SW480 (cell line): Measurements from ENCODE around the gene EPN2.
"Not testable (repeated sequence)": the region's sequence is repeated elsewhere in the genome, so short reads cannot be mapped to it uniquely, and the experiment has no call there.

Experiments used
- DNase-seq: peaks from one replicate; pipeline ENCODE4 v3.0.0-alpha.2; 2016; ENCODE audit warnings: low spot score

The EPN2 gene

DNA sequence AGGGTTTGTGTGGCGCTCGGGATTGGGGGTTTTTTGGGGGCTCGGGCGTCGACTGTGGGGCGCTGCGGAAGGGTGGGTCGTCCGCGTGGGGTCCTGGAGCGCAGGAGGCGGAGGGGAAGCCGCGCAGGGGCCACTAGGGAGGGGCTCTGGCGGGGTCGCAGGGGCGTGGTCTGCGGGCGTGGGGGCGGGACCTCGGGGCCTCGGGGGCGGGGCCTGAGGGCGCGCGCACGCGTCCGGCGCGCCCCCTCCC is at the start of gene EPN2:
Gene EPN2, plus strand, starts transcription at position 228 of the 250 bp plus-strand sequence. CDS start 45,754 bp downstream, outside the sequence.
- DNase-seq = not testable (repeated sequence)

DNA sequence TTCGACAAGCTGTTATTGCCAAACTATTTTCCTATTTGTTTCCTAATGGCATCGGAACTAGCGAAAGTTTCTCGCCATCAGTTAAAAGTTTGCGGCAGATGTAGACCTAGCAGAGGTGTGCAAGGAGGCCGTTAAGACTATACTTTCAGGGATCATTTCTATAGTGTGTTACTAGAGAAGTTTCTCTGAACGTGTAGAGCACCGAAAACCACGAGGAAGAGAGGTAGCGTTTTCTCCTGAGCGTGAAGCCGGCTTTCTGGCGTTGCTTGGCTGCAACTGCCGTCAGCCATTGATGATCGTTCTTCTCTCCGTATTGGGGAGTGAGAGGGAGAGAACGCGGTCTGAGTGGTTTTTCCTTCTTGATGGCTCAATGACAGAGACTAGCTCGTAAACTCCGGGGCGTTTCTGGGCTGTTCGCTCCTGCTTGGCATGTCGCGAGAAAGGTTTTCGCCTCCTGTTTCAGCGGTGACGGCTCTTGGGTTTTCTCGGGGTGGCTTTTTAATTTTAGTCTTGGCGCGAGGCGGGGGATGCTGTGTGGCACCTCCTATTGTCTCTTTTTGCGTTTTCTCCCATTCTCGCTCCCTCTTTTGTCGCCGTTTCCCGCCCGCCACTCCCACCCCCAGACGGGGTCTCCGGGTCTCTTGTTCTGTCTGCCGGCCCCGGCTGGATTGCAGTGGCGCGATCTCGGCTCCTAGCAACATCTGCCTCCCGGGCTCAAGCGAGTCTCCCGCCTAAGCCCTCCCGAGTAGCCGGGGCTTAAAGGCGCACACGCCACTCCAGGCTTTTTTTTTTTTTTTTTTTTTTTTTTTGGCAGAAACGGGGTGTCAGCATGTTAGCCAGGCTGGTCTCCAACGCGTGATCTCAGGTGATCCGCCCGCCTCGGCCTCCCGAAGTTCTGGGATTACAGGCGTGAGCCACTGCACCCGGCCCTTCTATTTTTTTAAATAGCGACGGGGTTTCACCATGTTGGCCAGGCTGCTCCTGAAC is 49.0 kb upstream of the EPN2 start:
- not testable (repeated sequence) for DNase-seq

DNA sequence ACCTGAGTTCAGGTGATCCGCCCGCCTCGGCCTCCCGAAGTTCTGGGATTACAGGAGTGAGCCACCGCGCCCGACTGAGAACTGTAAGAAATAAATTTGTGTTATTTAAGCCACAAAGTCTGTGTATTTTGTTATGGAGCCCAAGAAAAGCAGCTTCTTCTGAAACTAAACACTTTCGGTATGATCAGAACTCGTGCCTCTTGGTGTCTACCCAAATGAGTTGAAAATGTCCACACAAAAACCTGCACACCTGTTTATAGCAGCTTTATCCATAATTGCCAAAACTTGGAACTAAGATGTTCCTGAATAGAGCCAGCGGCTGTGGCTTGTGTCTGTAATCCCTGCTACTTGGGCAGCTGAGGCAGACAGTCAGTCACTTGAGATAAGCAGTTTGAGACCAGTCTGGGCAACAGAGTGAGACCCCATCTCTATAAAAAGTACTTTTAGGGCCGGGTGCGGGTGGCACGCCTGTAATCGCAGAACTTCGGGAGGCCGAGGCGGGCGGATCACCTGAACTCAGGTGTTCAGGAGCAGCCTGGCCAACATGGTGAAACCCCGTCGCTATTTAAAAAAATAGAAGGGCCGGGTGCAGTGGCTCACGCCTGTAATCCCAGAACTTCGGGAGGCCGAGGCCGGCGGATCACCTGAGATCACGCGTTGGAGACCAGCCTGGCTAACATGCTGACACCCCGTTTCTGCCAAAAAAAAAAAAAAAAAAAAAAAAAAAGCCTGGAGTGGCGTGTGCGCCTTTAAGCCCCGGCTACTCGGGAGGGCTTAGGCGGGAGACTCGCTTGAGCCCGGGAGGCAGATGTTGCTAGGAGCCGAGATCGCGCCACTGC is 48.1 kb upstream of the EPN2 start:
- not testable (repeated sequence) for DNase-seq

DNA sequence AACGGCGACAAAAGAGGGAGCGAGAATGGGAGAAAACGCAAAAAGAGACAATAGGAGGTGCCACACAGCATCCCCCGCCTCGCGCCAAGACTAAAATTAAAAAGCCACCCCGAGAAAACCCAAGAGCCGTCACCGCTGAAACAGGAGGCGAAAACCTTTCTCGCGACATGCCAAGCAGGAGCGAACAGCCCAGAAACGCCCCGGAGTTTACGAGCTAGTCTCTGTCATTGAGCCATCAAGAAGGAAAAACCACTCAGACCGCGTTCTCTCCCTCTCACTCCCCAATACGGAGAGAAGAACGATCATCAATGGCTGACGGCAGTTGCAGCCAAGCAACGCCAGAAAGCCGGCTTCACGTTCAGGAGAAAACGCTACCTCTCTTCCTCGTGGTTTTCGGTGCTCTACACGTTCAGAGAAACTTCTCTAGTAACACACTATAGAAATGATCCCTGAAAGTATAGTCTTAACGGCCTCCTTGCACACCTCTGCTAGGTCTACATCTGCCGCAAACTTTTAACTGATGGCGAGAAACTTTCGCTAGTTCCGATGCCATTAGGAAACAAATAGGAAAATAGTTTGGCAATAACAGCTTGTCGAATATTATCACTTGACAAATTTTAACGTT is 47.3 kb upstream of the EPN2 start:
- not testable (repeated sequence) for DNase-seq

DNA sequence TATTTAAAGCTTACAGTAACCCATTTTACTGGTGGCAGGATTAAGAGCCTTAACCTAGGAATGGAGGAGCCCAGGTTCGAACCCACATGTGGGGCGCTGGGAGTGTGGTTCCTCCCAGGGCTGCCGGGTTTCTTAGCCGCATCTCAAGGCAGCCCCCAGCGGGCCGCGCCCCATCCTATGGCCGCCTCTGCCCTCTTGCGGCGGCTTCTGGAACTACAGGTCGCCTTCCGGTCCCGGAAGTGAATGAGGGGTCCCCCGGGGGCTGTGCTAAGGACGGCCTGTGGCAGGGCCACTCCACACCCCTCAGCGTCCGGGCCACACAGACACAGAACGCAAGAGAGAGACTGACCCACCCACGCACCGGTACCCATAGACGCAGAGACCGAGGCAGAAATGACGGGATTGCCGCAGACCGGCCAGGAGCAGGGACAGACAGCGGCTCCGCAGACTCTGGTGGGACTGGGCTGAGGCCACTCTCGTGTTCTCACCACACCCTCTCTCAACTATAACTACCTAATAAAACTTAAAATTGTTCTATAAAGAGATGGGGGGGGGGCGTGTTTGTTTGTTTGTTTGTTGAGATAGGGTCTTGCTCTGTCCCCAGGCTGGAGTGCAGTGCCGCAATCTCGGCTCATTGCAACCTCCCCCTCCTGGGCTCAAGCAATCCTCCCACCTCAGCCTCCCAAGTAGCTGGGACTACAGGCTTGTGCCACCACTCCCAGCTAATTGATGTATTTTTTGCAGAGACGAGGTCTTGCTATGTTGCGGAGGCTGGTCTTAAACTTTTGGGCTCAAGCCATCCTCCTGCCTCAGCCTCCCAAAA is 40.6 kb upstream of the EPN2 start:
- not testable (repeated sequence) for DNase-seq

DNA sequence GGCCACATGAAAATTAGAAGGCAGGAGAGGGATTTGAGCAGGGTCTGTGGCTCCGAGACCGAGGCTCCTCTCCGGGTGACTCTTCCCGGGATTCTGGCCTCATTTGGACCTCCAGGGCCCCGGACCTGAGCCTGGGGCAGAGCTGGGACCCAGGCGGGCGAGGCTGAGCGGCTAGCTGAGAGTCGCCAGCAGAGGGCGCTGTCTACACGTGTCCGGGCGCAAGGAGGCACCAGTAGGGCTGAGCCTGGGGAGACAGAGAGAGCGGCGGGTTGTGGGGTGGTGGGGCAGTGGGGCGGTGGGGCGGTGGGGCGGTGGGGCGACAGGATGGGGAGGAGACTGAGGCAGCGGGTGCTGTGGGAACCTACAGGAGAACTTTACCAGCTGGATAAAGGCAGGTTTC is 34.7 kb upstream of the EPN2 start:
- not testable (repeated sequence) for DNase-seq

DNA sequence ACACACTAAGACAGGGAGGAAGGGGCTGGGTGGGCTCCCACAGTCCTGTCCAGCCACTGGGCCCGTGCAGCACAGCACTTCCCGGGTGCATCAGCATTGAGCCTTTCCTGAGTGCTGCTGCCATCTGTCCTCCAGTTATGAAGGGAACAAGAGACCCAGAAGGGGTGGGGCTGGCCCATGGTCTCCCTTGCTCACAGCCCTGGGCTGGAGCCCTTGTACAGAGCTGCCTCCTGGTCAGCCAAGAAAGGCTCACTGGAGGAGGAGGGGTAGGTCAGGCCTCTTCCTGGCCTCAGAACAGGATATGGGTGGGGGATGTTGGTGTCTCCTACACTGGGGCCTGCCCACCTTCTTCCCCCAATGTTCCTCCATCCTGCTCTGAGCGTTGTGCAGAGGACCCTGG is 33.7 kb upstream of the EPN2 start:
- not testable (repeated sequence) for DNase-seq

DNA sequence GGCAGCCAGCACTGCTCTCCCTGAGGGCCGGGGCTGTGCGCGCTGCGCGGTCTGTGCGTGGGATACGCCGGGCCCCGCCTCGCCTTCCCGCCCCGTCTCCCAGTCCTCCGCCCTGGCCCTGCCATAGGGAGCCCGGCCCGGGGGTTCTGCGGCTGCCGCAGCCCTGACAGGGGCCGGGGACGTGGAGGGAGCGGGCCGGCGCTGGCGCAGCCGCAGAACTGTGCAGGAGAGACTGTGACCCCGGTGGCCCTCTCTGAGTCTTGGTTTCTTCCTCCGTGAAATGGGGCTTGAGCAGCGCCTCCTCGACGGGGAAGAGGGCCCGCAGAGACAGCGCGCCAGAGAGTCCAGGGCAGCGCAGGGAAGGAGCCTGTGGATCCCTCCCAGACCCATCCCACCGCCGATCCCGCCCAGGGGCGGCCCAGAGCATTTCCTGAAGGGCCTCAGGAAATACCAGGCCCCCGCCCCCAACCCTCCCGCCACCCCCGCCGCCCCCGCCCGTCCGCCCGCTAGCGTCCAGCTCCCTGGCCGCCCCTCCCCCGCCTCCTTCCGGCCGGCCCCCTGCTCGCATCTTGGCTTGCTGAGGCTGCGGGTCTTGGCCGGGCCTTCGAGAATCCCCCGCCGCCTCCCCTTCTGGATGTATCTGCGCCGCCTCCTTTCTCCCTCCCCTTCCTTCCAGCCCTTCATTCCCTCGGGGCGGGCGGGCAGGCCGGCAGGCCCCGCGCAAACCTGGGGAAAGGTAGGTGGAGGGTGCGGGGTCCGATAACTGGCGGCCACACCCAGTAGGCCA is 21.9 kb upstream of the EPN2 start:
- not testable (repeated sequence) for DNase-seq

DNA sequence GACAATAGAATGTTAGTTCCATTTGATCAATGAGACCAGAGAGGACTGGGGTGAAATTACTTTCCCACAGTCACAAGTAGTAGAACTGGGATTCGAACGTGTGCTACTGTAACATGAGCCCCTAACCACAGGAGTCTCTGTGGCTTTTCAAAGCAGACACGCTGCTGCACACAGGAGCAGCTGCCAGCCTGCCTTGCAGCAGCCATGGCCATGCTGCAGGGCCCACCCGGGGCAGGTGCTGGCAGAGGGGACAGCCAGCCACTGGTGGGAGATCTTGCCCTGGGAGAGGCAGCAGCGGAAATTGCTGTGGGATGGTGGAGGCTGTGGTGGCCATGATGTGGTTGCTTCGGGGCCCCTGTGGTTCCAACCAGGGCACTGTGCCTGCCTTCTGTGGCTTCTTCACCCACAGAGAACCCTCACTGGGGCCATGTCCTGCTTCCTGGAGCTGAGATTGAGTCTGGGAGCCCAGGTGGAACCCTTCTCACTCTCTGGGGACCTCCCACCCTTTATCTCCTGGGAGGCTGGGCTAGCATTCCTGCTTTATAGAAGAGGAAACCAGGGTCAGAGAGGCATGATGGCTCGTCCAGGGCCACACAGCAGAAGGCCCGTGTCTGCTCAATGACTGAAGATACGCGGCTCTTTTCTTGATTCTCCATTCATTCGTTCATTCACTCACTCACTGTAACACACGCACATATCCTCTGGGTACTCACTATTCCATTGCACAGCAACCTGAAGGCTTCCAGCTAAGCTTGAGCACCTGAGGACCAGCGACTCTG is 20.8 kb upstream of the EPN2 start:
- DNase-seq = not testable (repeated sequence)

DNA sequence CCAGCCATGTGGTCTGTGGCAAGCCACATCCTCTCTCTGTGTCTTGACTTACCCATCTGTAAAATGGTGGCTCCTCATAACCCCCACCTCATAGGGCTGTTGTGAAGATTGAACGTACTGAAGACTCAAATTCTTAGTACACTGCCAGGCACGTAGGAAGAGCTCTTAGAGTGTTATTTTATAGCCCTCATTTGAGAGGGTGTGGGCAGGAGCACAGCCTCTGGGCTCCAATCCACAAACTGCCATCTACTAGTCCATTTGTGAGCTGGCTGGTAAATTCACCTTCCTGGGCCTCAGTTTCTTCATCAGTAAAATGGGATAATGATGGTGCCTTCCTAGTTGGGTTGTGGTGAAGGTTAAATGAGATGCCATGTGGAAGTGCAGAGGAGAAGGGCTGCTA is 18.3 kb upstream of the EPN2 start:
- not testable (repeated sequence) for DNase-seq

DNA sequence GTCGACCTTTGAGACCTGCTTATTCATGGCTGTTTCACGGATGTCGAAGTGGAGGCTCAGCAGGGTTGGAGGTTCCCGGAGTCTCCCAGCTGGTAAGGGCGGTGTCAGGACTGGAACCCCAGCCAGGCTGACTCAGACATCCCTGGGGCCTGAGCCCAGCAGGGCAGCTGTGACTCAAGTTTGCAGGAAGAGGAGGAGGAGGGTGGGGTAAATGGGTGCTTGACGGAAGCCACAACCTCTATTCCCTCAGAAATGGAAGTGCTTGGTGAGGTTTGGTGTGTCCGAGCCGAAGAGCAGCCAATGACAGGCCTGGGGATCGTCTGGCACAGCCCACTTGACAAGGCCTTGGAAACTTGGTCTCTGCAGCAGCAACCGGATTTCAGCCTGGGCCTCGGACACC is 17.8 kb upstream of the EPN2 start:
- not testable (repeated sequence) for DNase-seq

DNA sequence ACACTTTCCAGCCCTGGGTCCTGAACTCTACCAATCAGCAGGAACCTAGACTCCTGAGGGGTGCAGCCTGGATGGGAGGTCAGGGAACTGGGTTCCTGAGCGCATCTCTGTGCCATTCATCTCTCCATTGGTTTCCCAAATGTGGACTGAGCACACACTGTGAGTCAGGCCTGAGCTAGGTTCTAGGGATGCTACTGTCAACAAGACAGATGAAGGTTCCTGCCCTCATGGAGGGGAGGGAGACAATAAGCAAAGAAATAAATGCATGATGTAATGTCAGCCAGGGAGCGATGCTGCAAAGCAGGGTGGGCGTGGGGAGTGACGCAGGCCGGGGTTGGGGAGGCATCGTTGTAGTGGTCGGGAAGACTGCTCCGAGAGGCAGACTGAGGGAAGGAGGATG is 17.0 kb upstream of the EPN2 start:
- DNase-seq = not testable (repeated sequence)

DNA sequence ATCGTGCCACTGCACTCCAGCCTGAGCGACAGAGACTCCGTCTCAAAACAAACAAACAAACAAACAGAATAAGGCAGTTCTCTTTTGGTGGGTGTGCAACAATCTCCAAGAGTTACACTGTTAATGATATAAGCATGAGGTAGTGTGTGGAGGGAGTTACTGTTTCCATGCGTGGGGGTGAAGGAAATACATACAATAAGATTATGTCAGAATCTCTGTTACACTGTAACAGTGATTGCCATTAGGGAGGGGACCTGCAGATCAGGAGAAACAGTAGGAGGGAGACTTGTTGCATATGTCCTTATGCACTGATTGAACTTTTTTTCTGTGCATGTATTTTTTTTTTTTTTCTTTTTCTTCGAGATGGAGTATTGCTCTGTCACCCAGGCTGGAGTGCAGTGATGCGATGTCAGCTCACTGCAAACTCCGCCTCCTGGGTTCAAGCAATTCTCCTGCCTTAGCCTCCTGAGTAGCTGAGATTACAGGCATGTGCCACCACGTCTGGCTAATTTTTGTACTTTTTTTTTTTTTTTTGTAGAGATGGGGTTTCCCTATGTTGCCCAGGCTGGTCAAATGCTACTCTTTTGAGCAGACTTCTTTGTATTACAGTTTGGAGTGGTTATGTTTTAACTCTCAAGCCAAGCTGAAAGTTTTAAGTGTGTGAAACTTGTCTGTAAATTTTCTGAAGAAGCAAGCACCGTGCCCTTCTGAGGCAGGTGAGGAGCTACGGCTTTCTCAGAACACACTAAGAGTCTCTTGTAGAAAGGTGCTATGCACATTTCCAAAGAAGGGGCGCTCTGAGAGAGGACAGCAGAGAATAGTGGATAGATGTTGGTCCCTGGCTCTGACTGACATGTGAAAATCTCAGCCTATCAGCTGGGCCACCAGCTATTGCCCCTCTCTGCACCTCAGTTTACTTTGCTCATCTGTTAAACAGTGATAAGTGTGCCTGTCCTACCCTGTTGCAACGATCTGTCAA is 10.3 kb upstream of the EPN2 start:
- not testable (repeated sequence) for DNase-seq

DNA sequence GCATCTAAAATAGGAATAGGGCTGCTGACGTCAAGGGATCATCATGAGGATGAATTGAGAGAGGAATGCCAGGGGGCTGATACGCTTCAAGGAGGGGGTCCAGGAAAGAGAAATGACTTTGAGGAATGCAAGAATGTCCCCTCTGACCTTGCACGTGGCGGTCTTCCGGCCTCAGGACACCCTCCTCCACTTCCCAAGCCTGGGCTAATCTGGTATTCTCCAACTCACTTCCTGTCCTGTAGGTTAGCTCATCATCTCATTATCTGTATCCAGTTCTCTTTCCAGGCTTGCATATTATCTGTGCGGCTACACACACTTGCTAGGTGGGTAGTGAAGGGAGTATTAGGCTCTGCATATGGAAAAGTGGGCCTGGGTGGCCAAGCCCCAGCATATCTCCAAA is 2.5 kb upstream of the EPN2 start:
- not testable (repeated sequence) for DNase-seq

DNA sequence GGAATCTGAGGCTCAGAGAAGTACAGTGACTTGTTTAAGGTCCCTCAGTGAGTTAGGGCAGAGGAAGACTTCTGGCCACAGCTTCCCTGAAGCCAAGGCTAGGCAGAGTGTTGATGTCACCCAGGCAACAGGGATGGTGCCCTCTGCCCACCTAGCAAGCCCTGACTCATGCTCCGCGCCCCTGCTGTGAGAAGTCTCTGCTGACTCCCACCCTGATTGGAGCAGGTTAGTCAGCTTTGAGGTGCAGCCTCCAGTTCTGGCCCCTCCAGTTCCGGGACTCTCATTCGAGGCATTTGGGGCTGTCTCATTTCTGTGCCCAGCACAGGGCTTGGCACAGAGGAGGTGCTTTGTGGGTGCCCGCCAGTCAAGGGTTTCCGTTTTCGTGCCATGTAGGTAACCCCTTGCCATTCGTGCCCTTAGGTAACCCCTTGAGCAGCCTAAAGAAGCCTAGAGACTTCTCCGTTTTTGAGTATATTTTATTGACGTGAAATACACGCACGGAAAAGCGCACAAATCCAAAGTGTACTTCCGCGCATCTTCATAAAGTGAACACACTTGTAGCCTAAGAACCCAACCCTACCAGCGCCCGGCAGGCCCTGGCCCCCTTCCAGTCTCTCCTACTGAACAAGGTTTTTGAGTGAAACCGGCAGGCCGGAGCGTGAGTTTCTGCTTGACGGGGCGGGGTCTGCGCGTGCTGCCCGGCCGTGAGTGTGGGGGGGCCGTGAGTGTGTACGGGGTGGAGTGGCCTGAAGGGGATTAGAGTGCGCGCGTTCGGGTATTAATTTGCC is 621 bp upstream of the EPN2 start:
- DNase-seq = not testable (repeated sequence)

DNA sequence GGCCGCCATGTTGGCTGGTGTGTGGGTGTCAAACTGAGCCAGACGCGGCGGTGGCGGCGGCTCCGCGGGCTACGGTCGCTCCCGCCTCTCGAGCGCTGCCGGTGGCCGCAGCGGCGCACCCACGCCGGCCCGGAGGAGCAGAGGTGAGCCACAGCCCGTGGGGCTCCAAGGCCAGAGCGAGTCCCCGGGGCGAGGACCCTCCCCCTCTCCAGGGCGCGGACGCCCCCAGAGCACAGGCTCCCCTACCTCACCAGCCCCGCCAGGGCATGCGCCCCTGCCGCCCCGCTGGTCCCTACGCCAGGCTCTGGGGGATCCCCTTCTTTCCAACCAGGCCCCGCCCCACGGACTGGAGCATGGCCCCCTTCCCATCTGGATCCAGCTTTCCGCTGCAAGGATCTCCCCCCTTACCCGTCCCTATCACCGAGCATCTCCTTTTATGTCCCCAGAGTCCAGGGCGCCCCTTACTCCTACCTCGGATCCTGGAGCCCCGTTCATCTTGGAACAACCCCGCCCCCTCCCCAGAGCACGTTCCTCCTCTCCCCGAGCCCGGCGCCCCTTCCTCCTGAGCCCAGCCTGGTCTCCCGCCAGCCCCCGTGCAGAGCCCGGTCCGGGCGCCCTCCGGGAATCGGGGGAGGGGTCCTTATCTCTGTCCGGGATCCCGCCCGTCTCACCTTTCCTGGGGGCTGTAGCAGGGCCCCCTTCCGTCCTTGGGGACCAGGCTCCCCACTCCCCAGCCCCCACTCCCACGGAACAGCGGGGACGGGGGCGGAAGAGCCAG is 412 bp downstream of the EPN2 start:
- DNase-seq = no peak

DNA sequence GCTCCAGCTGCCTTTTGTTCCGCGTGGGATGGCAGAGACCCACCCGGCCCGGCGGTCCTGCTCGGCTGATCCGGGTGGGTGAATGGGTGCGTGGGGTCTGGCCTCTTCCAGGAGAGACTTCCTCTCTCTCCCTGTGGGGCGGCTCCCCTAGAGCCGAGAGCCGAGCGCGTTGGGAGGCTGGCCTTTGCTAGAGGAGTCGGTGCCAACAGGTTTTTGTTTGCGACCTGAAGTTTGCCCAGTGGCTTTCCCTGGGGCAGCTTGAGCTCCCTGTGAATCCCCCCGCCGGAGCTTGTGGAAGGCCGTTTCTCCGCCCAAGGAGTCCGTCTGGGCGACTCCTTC is 970 bp downstream of the EPN2 start:
- peak; percentile 36 for DNase-seq
